Measurements from ENCODE around the gene HES5.
"Not testable (repeated sequence)": the region's sequence is repeated elsewhere in the genome, so short reads cannot be mapped to it uniquely, and the experiment has no call there.

Gene HES5

GRCh38 chr1:2560299-2561073 is 30.4 kb upstream of the HES5 start:
- DNase-seq: no peak

- no peak for DNase-seq
These were observed 29.6 kb upstream of the HES5 start for GRCh38 chr1:2559509-2560298.

- DNase-seq: no peak
These were observed 28.8 kb upstream of the HES5 start for GRCh38 chr1:2558861-2559260.

- DNase-seq: no peak
These were observed 28.4 kb upstream of the HES5 start for GRCh38 chr1:2558420-2558819.

- no peak for DNase-seq
These were observed 27.7 kb upstream of the HES5 start for GRCh38 chr1:2557482-2558400.

- no peak for DNase-seq
These were observed 26.8 kb upstream of the HES5 start for GRCh38 chr1:2556678-2557481.

GRCh38 chr1:2556277-2556677 is 26.2 kb upstream of the HES5 start, which contains the start of gene TNFRSF14:
Gene TNFRSF14, plus strand, starts transcription at chr1:2556371. Its CDS starts 294 bp downstream, at chr1:2556665.
- DNase-seq: peak; percentile 72

- DNase-seq: peak; percentile 72
These were observed 25.7 kb upstream of the HES5 start for GRCh38 chr1:2555634-2556276.

- DNase-seq: peak; percentile 19
These were observed 24.7 kb upstream of the HES5 start for GRCh38 chr1:2554621-2555387.

GRCh38 chr1:2553871-2554620 is 24.0 kb upstream of the HES5 start:
- no peak for DNase-seq

- not testable (repeated sequence) for DNase-seq
These were observed 23.0 kb upstream of the HES5 start for GRCh38 chr1:2553076-2553475.

DNA sequence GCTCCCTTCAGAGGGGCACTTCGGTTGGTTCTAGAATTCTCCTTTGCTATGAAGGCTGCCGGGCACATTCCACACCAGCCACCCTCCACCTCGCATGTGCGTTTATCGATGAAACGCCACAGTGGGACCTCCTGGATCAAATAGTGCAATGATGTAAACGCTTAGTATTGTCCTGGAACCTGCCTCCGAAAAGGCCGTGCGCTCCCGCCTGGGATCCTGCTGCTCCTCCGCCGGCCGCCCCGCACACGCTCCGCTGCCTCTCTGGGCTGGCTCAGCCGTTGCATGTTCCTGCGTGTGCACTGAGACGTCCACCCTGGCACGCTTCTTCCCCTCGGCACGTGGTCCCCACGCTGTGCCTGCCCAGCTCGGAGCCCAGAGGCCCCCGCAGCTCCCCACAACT is 22.1 kb upstream of the HES5 start:
- no peak for DNase-seq

DNA sequence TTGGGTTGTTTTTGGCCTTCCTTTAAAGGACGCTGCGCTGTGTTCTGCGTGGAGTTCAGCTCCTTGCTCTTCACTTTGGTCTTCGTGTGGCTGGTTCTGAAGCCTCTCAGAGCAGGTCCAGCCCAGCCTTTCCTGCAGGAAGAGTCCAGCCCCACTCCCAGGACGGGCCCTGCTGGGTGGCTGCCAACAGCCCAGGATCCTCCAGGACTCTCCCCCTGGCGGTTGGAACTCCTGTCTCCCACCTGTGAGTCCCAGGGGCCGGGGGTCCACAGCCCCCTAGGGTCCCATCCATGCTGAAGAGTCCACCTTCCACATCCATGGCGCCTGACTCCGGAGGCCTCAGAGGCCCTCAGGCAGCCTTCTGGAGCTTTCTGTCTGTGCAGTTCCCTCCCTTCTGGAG is 21.5 kb upstream of the HES5 start:
- DNase-seq: not testable (repeated sequence)

DNA sequence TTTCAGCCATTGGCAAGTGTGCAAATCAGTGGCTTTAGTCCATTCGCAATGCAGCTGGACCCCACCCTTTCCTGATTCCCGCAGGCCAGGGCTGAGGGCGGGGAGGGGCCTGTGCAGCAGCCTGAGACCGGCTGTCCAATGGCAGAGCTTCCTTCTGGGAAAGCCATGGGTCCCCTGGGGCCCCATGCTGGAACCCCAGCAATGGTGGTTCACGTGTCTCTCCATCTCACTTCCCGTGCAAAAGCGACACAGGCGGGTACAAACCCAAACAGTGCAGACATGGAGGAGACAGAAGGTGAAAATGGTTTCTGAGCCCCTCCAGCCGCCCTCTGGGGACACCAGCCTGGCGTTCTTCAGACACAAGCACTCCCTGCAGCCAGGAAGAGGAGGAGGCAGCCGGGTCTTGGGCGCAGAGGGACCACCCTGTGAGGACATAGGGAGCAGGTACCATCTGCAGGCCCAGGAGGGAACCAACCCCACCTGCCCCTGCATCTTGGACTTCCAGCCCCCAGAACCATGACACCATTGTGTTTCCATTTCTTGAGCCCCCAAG is 20.3 kb upstream of the HES5 start:
- not testable (repeated sequence) for DNase-seq

DNA sequence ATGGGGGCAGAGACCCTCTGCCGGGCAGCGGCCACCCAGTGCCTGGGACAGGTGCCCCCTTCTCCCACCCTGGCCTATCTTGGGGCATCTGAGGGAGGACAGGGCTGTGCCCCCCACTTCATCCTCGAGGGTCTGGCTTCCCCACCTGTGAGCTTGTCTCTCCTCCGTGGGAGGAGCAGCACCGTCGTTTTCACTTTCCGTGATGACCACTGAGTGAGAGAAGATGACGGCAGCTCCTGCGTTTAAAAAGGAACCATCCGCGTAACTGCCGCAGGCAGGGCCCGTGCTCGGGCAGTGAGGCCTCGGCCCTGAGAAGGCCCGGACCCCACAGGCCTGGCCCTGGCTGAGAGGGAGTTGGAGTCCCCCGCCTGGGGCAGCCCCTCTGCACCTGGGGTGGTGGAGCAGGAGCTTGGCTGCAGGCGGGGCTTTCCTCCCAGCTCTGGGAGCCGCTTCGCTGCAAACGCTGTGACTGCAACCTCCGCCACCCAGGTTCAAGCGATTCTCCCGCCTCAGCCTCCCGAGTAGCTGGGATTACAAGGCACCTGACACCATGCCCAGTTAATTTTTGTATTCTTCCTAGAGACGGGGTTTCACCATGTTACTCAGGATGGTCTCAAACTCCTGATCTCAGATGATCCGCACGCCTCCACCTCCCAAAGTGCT is 19.4 kb upstream of the HES5 start:
- DNase-seq: not testable (repeated sequence)

DNA sequence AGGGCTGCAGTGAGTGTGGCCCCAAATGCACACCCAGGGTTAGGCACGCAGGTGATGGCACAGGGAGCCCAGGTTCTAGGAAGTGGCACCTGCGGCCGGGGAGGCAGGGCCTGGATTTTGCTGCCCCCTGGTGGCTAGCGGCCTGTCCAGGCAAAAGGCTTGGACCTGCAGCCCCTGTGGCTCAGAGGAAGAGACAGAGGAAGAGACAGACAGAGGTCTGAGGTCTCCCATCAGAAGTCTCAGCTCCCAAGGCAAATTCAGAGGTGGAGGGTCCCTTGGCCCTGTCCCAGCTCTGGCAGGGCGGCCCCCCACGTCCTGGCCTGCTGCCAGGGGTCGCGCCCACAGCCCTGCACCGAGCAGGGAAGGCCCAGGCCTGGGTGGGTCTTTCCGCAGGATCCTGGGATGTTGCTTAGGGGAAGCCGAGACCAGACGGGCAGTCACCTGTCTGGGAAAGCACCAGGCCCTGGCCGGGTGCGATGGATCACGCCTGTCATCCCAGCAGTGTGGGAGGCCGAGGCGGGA is 18.1 kb upstream of the HES5 start:
- DNase-seq: peak; percentile 82

- peak; percentile 53 for DNase-seq
These were observed 17.4 kb upstream of the HES5 start for GRCh38 chr1:2547210-2548067.

Measured in stimulated activated naive CD4-positive, alpha-beta T cell treated with Interleukin-2 at 50 U/mL for 16 hours (primary cell).